ENCODE measurements around the gene WNT3A. TPM values are rescaled to one million over a fixed set of nuclear protein-coding genes. Genes with fewer than 3 reads are reported as not detected.

The WNT3A gene
- total RNA-seq, 2 experiments from 2014 or later, result 0.08 to 0.14 TPM

DNA sequence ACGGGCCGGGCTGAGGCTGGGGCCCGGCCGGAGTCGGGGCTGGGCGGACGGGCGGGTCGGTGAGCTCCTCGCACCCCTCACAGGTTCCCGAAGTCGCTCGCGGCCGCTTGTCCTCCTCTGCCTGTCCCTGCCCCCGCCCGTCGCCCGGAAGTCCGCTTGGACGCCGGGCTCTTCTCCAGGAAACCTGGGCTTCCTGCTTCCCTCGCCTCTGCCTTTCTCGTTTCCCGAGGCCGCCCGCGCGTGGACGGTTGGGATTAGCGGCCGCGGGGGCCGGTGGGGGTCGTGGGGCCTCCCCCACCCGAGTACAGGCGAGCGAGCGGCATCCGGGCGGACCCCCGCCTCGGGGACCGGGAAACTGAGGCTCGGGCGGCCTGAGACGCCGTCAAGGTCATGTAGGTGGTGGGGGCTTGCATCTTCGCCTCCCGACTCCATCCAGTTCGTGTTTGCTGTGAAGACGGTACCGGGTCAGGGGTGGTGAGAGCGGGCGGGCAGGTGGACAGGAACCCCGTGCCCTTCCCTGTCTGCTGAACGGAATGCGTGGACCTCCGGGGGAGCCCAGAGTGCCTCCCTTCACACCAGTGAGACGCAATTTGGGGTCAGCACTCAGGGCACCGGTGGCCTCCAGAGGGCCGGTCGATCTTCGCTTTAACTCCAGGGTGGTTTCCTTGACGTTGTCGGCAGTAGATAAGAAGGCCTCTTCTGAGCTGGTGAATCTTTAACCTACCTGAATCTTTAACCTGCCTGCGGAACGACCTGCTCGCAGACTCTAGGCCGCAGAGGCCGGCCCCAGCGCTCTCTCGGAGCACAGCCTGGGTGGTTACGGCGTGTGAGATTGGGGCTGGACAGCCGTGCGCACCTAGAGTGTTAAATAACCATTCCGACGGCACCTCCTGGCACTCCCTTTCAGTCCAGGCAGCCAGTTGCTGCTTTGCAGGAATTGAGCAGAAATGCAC lies 76.4 kb downstream of the WNT3A start:
- Mint-ChIP-seq H3K4me3 (peak overlapping the region; percentile 97), H3K27ac (peak overlapping the region; percentile 99), H3K4me1 (ENCODE audit: low read depth) (peaks cover 59% of the 10 kb centered on the region), H3K36me3 (ENCODE audit: low read depth) (peaks cover 36% of the 10 kb centered on the region), H3K27me3 (no peaks in the 10 kb centered on the region), H3K9me3 (no peaks in the 10 kb centered on the region)
- intact Hi-C loops (cut with DNase I, micrococcal nuclease), result loop anchor here (1.0 to 10.0 kb wide), 9 partner anchors 20 to 1138 kb away; partner anchors contain the start of genes IBA57 (in 2 of the 2), C1orf35 (in 1 of the 2), COQ8A (in 1 of the 2) and GUK1 (in 1 of the 2)
- peak overlapping the region; percentile 80 for H3K4me3 ChIP-seq (ENCODE audit: low read length)
- TF ChIP-seq, protein P1, sequence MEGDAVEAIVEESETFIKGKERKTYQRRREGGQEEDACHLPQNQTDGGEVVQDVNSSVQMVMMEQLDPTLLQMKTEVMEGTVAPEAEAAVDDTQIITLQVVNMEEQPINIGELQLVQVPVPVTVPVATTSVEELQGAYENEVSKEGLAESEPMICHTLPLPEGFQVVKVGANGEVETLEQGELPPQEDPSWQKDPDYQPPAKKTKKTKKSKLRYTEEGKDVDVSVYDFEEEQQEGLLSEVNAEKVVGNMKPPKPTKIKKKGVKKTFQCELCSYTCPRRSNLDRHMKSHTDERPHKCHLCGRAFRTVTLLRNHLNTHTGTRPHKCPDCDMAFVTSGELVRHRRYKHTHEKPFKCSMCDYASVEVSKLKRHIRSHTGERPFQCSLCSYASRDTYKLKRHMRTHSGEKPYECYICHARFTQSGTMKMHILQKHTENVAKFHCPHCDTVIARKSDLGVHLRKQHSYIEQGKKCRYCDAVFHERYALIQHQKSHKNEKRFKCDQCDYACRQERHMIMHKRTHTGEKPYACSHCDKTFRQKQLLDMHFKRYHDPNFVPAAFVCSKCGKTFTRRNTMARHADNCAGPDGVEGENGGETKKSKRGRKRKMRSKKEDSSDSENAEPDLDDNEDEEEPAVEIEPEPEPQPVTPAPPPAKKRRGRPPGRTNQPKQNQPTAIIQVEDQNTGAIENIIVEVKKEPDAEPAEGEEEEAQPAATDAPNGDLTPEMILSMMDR (IDR thresholded peaks at IDR 0.05), result no peak
- CTCF ChIA-PET, result interaction anchor here (0.8 to 1.9 kb wide), 3 partner anchors 19 to 540 kb away, joined by 3 to 6 read pairs (median 6); partner anchors contain the start of gene IBA57
- H3K36me3 ChIP-seq (ENCODE audit: insufficient read depth, low read length), result peaks cover 10% of the 10 kb centered on the region
- H3K9me3 ChIP-seq (ENCODE audit: control insufficient read depth in 1 of 2, insufficient read depth in 1 of 2, low read length in 2 of 2), result no peaks in the 10 kb centered on the region
- peaks cover 69% of the 10 kb centered on the region for H3K4me1 ChIP-seq (ENCODE audit: insufficient read depth, low read length)
- peak; percentile 5 for ATAC-seq (ENCODE audit: poor library complexity)
- POLR2A ChIA-PET, result interaction anchor here (0.8 to 3.7 kb wide), 21 partner anchors 8 to 1145 kb away, joined by 3 to 44 read pairs (median 5); partner anchors contain the start of genes GUK1, IBA57, JMJD4 and MRPL55
- peak in 9 of 14 experiments; percentile 22 to 67 (median 33) for DNase-seq
- no peaks in the 10 kb centered on the region for H3K27me3 ChIP-seq (ENCODE audit: control insufficient read depth in 1 of 2, insufficient read depth in 2 of 2, low read length in 2 of 2)
- peak overlapping the region; percentile 86 to 89 for H3K27ac ChIP-seq (ENCODE audit: low read depth in 1 of 2, low read length in 2 of 2)

DNA sequence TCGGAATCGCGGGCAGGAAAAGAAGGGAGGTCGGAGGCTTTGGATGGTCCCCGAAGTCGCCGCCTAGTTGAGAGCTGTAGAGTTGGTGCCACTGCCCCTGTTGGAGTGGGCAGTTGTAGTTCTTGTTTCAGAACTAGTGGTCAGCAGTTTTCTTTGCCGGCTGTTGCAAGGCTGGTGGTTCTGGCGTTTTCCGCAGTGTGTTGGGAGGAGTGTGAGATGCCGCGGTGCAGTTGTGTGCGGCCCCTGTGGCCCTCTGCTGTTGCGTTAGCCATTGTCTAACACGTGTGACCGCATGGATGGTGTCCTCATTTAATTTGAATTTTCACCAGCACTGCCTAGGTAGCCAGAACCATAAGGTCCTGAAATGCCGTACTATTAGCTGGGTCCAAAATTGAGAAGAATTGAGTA lies 77.1 kb downstream of the WNT3A start:
- DNase-seq, result no peak
- Mint-ChIP-seq H3K27ac (peak overlapping the region; percentile 99), H3K4me1 (ENCODE audit: low read depth) (peaks cover 66% of the 10 kb centered on the region), H3K36me3 (ENCODE audit: low read depth) (peaks cover 43% of the 10 kb centered on the region), H3K27me3 (no peaks in the 10 kb centered on the region), H3K4me3 (peak overlapping the region; percentile 97), H3K9me3 (no peaks in the 10 kb centered on the region)
- TF ChIP-seq, protein P1 (IDR thresholded peaks at IDR 0.05), result no peak
- ChIA-PET POLR2A (interaction anchor here (0.8 to 3.7 kb wide), 7 partner anchors 8 to 403 kb away, joined by 3 to 44 read pairs (median 20); partner anchors contain the start of genes IBA57 and MRPL55), CTCF (interaction anchor here (1.3 kb wide), 2 partner anchors 18 to 83 kb away, joined by 3 to 6 read pairs; no protein-coding TSS in a partner anchor)
- Histone ChIP-seq H3K27me3 (ENCODE audit: control insufficient read depth in 1 of 2, insufficient read depth in 2 of 2, low read length in 2 of 2) (no peaks in the 10 kb centered on the region), H3K9me3 (ENCODE audit: control insufficient read depth in 1 of 2, insufficient read depth in 1 of 2, low read length in 2 of 2) (no peaks in the 10 kb centered on the region), H3K27ac (ENCODE audit: low read depth in 1 of 2, low read length in 2 of 2) (peak overlapping the region; percentile 86 to 89), H3K4me3 (ENCODE audit: low read length) (peak overlapping the region; percentile 80), H3K36me3 (ENCODE audit: insufficient read depth, low read length) (peaks cover 17% of the 10 kb centered on the region), H3K4me1 (ENCODE audit: insufficient read depth, low read length) (peaks cover 76% of the 10 kb centered on the region)
- intact Hi-C loops (cut with DNase I, micrococcal nuclease), result loop anchor here (2.0 to 10.0 kb wide), 7 partner anchors 15 to 1139 kb away; partner anchors contain the start of genes IBA57 (in 2 of the 2), COQ8A (in 1 of the 2), MRPL55 (in 1 of the 2) and ZNF678 (in 1 of the 2)
- no peak for ATAC-seq (ENCODE audit: poor library complexity)

DNA sequence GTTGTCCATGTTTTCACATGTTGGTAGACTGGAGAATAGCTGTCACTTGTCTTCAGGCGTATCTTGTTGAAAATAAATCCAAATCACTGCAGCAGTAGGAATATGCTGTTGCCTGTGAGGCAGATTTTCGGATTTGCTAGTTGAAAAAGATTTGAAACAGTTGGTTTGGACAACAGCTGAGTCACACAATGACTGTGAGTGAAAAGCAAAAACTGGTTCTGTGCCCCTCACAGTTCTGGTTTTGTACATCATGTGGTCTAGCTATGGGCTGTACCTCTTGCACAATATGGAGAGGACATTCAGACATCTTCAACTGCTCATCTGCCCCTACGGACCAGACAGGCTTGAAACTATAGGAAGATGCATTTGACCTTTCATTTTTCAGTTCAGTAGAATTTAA lies 77.5 kb downstream of the WNT3A start:
- DNase-seq (peak in 2 of 14 experiments; percentile 53 to 57), ATAC-seq (ENCODE audit: poor library complexity) (no peak)
- no peaks in the 10 kb centered on the region for H3K9me3 Mint-ChIP-seq
- peaks cover 81% of the 10 kb centered on the region for H3K4me1 ChIP-seq (ENCODE audit: insufficient read depth, low read length)
- H3K4me3 Mint-ChIP-seq, result peak overlapping the region; percentile 97
- CTCF ChIA-PET, result interaction anchor here (1.3 kb wide), 2 partner anchors 17 to 82 kb away, joined by 3 to 6 read pairs; no protein-coding TSS in a partner anchor
- intact Hi-C loops (cut with DNase I, micrococcal nuclease), result loop anchor here (2.0 to 10.0 kb wide), 5 partner anchors 14 to 1140 kb away; partner anchors contain the start of genes IBA57 (in 2 of the 2), COQ8A (in 1 of the 2) and ZNF678 (in 1 of the 2)
- H3K27ac Mint-ChIP-seq, result peak overlapping the region; percentile 99
- H3K4me3 ChIP-seq (ENCODE audit: low read length), result peak overlapping the region; percentile 80
- H3K27me3 Mint-ChIP-seq, result no peaks in the 10 kb centered on the region
- H3K4me1 Mint-ChIP-seq (ENCODE audit: low read depth), result peaks cover 68% of the 10 kb centered on the region
- no peaks in the 10 kb centered on the region for H3K9me3 ChIP-seq (ENCODE audit: control insufficient read depth in 1 of 2, insufficient read depth in 1 of 2, low read length in 2 of 2)
- peaks cover 19% of the 10 kb centered on the region for H3K36me3 ChIP-seq (ENCODE audit: insufficient read depth, low read length)
- H3K27me3 ChIP-seq (ENCODE audit: control insufficient read depth in 1 of 2, insufficient read depth in 2 of 2, low read length in 2 of 2), result no peaks in the 10 kb centered on the region
- POLR2A ChIA-PET, result interaction anchor here (0.8 to 3.7 kb wide), 5 partner anchors 15 to 402 kb away, joined by 3 to 44 read pairs (median 22); partner anchors contain the start of genes IBA57 and MRPL55
- TF ChIP-seq, protein P1 (IDR thresholded peaks at IDR 0.05), result no peak
- peaks cover 47% of the 10 kb centered on the region for H3K36me3 Mint-ChIP-seq (ENCODE audit: low read depth)
- peak overlapping the region in 1 of 2 donors; percentile 89 for H3K27ac ChIP-seq (ENCODE audit: low read depth in 1 of 2, low read length in 2 of 2)

All from CD4-positive, alpha-beta T cell (primary cell).